ENCODE results near the gene RFXAP.

Gene RFXAP

GRCh38 chr13:36817996-36818803 is 822 bp upstream of the RFXAP start:
- DNase-seq (ENCODE audit: low read depth), result no peak

GRCh38 chr13:36819739-36820090 is 693 bp downstream of the RFXAP start:
- no peak for DNase-seq (ENCODE audit: low read depth)

GRCh38 chr13:36820222-36820621 is 1.2 kb downstream of the RFXAP start:
- no peak for DNase-seq (ENCODE audit: low read depth)

- DNase-seq (ENCODE audit: low read depth), result no peak
These were observed 3.8 kb downstream of the RFXAP start for GRCh38 chr13:36822785-36823184.

GRCh38 chr13:36829753-36830152 is 10.7 kb downstream of the RFXAP start:
- no peak for DNase-seq (ENCODE audit: low read depth)

- DNase-seq (ENCODE audit: low read depth), result no peak
These were observed 12.3 kb downstream of the RFXAP start for GRCh38 chr13:36831291-36831690.

GRCh38 chr13:36834299-36834698 is 15.3 kb downstream of the RFXAP start:
- DNase-seq (ENCODE audit: low read depth), result no peak

- DNase-seq (ENCODE audit: low read depth), result no peak
These were observed 18.5 kb downstream of the RFXAP start for GRCh38 chr13:36837354-36838092.

GRCh38 chr13:36839281-36839680 is 20.3 kb downstream of the RFXAP start:
- no peak for DNase-seq (ENCODE audit: low read depth)

GRCh38 chr13:36839981-36840380 is 21.0 kb downstream of the RFXAP start:
- no peak for DNase-seq (ENCODE audit: low read depth)

GRCh38 chr13:36840718-36841250 is 21.8 kb downstream of the RFXAP start:
- no peak for DNase-seq (ENCODE audit: low read depth)

- DNase-seq (ENCODE audit: low read depth), result no peak
These were observed 22.4 kb downstream of the RFXAP start for GRCh38 chr13:36841391-36841790.

- DNase-seq (ENCODE audit: low read depth), result no peak
These were observed 28.6 kb downstream of the RFXAP start for GRCh38 chr13:36847606-36848005.

GRCh38 chr13:36848199-36848982 is 29.4 kb downstream of the RFXAP start:
- DNase-seq (ENCODE audit: low read depth), result no peak

GRCh38 chr13:36850790-36851438 is 31.9 kb downstream of the RFXAP start:
- no peak for DNase-seq (ENCODE audit: low read depth)

- no peak for DNase-seq (ENCODE audit: low read depth)
These were observed 38.2 kb downstream of the RFXAP start for GRCh38 chr13:36857253-36857652.

GRCh38 chr13:36858290-36858689 is 39.3 kb downstream of the RFXAP start:
- peak; percentile 18 for DNase-seq (ENCODE audit: low read depth)

GRCh38 chr13:36859259-36859658 is 40.2 kb downstream of the RFXAP start:
- DNase-seq (ENCODE audit: low read depth), result no peak

GRCh38 chr13:36862002-36862685 is 43.1 kb downstream of the RFXAP start:
- no peak for DNase-seq (ENCODE audit: low read depth)

GRCh38 chr13:36862722-36863121 is 43.7 kb downstream of the RFXAP start:
- no peak for DNase-seq (ENCODE audit: low read depth)

- DNase-seq (ENCODE audit: low read depth), result no peak
These were observed 46.2 kb downstream of the RFXAP start for GRCh38 chr13:36865265-36865664.
